Mucosa of stomach (tissue), 1 donor: ENCODE results near the gene ARHGAP19.
"Not testable (repeated sequence)": the region's sequence is repeated elsewhere in the genome, so short reads cannot be mapped to it uniquely, and the experiment has no call there.

Experiments
- H3K27me3 ChIP-seq: one replicate; pipeline ENCODE4 v1.7.0; 2013; ENCODE audit warnings: mild to moderate bottlenecking, low read length; ENCODE audit not compliant: control insufficient read depth, insufficient read depth
- H3K36me3 ChIP-seq: one replicate; pipeline ENCODE4 v1.7.0; 2013; ENCODE audit warnings: low read length; ENCODE audit not compliant: control insufficient read depth, insufficient read depth
- H3K4me1 ChIP-seq: one replicate; pipeline ENCODE4 v1.7.0; 2013; ENCODE audit warnings: mild to moderate bottlenecking, low read length; ENCODE audit not compliant: control insufficient read depth, insufficient read depth
- H3K4me3 ChIP-seq: one replicate; pipeline ENCODE4 v1.7.0; 2013; ENCODE audit warnings: low read length
- H3K9ac ChIP-seq: one replicate; pipeline ENCODE4 v1.7.0; 2013; ENCODE audit warnings: mild to moderate bottlenecking, low read length, moderate library complexity
- H3K9me3 ChIP-seq: one replicate; pipeline ENCODE4 v1.7.0; 2013; ENCODE audit warnings: mild to moderate bottlenecking, low read length, moderate library complexity; ENCODE audit not compliant: control insufficient read depth
- donor health status: Pancreatic carcinoma.

The ARHGAP19 gene

GRCh38 chr10:97292862-97293198, 393 bp upstream of the ARHGAP19 start:
- Histone ChIP-seq H3K4me3 (no peak overlapping the region), H3K9ac (no peak overlapping the region), H3K27me3 (no peaks in the 10 kb centered on the region)

GRCh38 chr10:97291357-97292096, 910 bp downstream of the ARHGAP19 start:
- Histone ChIP-seq H3K9me3 (no peaks in the 10 kb centered on the region), H3K9ac (peak overlapping the region; percentile 84), H3K4me1 (peaks cover 10% of the 10 kb centered on the region), H3K36me3 (no peaks in the 10 kb centered on the region), H3K27me3 (no peaks in the 10 kb centered on the region), H3K4me3 (peak overlapping the region; percentile 80)

More at GRCh38 chr10:97292862-97293198, 393 bp upstream of the ARHGAP19 start:
- H3K4me1 ChIP-seq: peaks cover 10% of the 10 kb centered on the region
- no peaks in the 10 kb centered on the region for H3K9me3 ChIP-seq
- no peaks in the 10 kb centered on the region for H3K36me3 ChIP-seq

- H3K4me3 ChIP-seq: peak overlapping the region; percentile 80
- H3K9ac ChIP-seq, H3K27me3 ChIP-seq: not testable (repeated sequence)
These were observed 1.7 kb downstream of the ARHGAP19 start for GRCh38 chr10:97290576-97291356.

GRCh38 chr10:97290076-97290475, 2.4 kb downstream of the ARHGAP19 start:
- H3K36me3 ChIP-seq, H3K4me1 ChIP-seq, H3K27me3 ChIP-seq, H3K9ac ChIP-seq, H3K9me3 ChIP-seq, H3K4me3 ChIP-seq: not testable (repeated sequence)

More at GRCh38 chr10:97290576-97291356, 1.7 kb downstream of the ARHGAP19 start:
- not testable (repeated sequence) for H3K9me3 ChIP-seq, H3K4me1 ChIP-seq, H3K36me3 ChIP-seq

- Histone ChIP-seq H3K9me3 (no peaks in the 10 kb centered on the region), H3K27me3 (no peaks in the 10 kb centered on the region), H3K9ac (no peak overlapping the region), H3K4me1 (peaks cover 11% of the 10 kb centered on the region), H3K4me3 (no peak overlapping the region), H3K36me3 (no peaks in the 10 kb centered on the region)
These were observed 11.7 kb downstream of the ARHGAP19 start for GRCh38 chr10:97280783-97281182.

- H3K27me3 ChIP-seq: no peaks in the 10 kb centered on the region
- no peaks in the 10 kb centered on the region for H3K9me3 ChIP-seq
- peaks cover 11% of the 10 kb centered on the region for H3K4me1 ChIP-seq
- no peak overlapping the region for H3K9ac ChIP-seq
- no peak overlapping the region for H3K4me3 ChIP-seq
- no peaks in the 10 kb centered on the region for H3K36me3 ChIP-seq
These were observed 13.2 kb downstream of the ARHGAP19 start for GRCh38 chr10:97279121-97279815.

GRCh38 chr10:97278491-97278989, 13.9 kb downstream of the ARHGAP19 start:
- no peak overlapping the region for H3K9ac ChIP-seq
- H3K9me3 ChIP-seq: no peaks in the 10 kb centered on the region
- peaks cover 11% of the 10 kb centered on the region for H3K4me1 ChIP-seq
- H3K36me3 ChIP-seq: no peaks in the 10 kb centered on the region
- no peaks in the 10 kb centered on the region for H3K27me3 ChIP-seq
- no peak overlapping the region for H3K4me3 ChIP-seq

GRCh38 chr10:97277551-97277950, 14.9 kb downstream of the ARHGAP19 start:
- no peak overlapping the region for H3K4me3 ChIP-seq
- no peak overlapping the region for H3K9ac ChIP-seq
- no peaks in the 10 kb centered on the region for H3K27me3 ChIP-seq
- H3K36me3 ChIP-seq: no peaks in the 10 kb centered on the region
- H3K9me3 ChIP-seq: no peaks in the 10 kb centered on the region
- H3K4me1 ChIP-seq: peaks cover 11% of the 10 kb centered on the region

GRCh38 chr10:97274828-97275227, 17.6 kb downstream of the ARHGAP19 start:
- H3K9ac ChIP-seq: no peak overlapping the region
- H3K9me3 ChIP-seq: no peaks in the 10 kb centered on the region
- H3K27me3 ChIP-seq: no peaks in the 10 kb centered on the region
- no peaks in the 10 kb centered on the region for H3K36me3 ChIP-seq
- no peak overlapping the region for H3K4me3 ChIP-seq
- peaks cover 11% of the 10 kb centered on the region for H3K4me1 ChIP-seq

GRCh38 chr10:97273700-97274099, 18.7 kb downstream of the ARHGAP19 start:
- no peaks in the 10 kb centered on the region for H3K27me3 ChIP-seq
- no peaks in the 10 kb centered on the region for H3K36me3 ChIP-seq
- H3K9me3 ChIP-seq: no peaks in the 10 kb centered on the region
- H3K9ac ChIP-seq: no peak overlapping the region
- H3K4me3 ChIP-seq: no peak overlapping the region
- peaks cover 2% of the 10 kb centered on the region for H3K4me1 ChIP-seq

GRCh38 chr10:97270523-97271154, 21.8 kb downstream of the ARHGAP19 start:
- Histone ChIP-seq H3K9ac (no peak overlapping the region), H3K4me3 (no peak overlapping the region), H3K4me1 (no peaks in the 10 kb centered on the region), H3K27me3 (no peaks in the 10 kb centered on the region), H3K36me3 (no peaks in the 10 kb centered on the region), H3K9me3 (no peaks in the 10 kb centered on the region)
